ENCODE results near the gene ATF6.

ATF6 gene

DNA sequence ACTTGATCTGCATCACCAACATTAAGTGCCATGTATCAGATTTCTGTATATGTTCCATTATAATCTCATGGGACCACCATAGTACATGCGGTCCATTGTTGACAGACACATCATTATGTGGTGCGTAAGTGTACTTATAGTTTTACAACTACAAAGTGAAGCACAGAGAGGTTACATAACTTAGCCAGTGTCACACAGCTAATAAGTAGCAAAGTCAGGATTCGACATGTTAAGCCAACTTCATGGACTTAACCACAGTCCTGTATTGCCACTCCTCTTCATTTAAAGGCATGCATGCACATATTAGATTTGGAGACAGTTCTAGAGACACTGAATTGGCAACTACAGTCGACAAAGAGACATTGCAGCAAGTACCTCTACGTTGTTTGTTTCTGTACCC, 120.5 kb downstream of the ATF6 start:
- no peak for DNase-seq (ENCODE audit: low read depth in 1 of 2, low spot score in 1 of 2)

DNA sequence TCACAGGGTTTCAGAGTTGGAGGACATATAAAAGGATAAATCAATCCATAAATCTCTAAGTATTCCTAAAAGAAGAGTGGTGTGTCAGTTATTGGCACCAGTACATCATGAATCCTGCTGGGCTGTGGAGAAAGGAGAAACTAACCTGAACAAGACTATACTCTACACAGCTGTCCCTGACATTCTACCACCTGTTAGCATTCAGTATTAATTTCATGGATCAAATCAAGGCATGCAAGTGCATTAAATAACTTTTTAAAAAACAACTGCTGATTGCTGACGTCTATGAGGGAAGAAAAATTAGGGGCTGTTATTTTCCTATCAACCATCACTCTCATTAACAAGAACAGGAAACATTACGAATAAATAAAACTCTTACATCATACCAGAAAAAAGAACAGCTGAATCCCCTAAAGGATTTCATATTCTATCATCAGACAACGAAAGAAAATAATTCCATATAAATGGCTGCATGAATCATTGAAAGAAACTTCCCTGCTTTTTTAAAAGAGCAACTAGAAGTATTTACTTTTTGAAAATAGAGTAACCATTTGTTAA, 121.7 kb downstream of the ATF6 start:
- no peak for DNase-seq (ENCODE audit: low read depth in 1 of 2, low spot score in 1 of 2)

DNA sequence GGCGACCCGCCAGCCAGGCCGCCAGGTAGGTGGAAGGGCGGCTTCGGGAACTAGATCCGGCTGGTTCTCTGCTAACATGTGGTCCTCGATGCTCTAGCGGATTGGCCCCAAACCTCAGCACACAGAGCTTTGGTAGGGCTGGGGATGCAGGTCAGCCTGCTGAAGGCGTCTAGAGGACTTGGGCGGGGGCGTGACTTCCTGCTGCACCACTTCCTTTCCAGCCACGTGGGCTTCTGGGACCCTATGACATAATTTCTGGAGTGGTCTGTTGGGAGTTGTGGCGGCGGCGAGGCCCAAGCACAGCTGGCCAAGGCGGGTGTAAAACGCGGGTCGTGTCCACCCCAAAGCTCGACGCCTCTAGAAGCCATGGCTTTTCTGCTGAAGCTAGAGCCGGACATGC, 124.5 kb downstream of the ATF6 start:
- DNase-seq (ENCODE audit: low read depth in 1 of 2, low spot score in 1 of 2): no peak

DNA sequence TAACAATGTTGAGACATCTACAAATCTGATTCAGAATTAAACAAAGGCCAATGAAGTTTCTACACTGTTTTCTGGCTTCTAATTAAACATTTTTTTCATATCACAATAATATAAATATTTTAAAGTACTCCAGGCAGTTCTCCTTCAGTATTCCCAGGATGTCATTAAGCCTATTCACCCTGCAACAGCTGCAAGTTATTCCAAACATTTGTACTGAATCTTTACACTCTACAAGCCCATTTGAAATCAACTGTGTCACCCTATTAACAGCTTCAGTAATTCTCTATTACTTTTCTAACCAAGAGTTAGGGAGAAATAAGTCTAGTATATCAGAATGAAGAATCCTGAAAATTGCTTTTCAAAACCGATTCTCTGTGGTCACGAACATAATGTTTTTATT, 133.0 kb downstream of the ATF6 start:
- no peak for DNase-seq (ENCODE audit: low read depth in 1 of 2, low spot score in 1 of 2)

DNA sequence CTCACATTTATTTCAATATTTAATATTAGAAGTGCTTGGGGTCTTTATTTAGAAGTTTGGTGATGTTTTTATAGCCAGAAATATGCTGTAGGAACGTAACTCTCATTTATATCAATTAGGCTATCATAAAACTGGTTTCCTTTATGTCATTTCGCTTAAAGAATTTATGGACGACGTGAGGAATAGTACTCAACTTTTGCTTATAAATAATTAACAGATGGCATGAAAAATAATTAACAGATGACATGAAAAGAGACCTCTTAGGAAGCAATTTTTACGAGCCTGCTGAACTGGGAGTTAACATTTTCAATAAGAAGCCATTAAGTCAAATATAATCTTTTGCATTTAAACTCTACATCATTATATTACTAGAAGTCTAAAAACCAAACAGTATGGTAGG, 134.0 kb downstream of the ATF6 start:
- DNase-seq (ENCODE audit: low read depth in 1 of 2, low spot score in 1 of 2): no peak

DNA sequence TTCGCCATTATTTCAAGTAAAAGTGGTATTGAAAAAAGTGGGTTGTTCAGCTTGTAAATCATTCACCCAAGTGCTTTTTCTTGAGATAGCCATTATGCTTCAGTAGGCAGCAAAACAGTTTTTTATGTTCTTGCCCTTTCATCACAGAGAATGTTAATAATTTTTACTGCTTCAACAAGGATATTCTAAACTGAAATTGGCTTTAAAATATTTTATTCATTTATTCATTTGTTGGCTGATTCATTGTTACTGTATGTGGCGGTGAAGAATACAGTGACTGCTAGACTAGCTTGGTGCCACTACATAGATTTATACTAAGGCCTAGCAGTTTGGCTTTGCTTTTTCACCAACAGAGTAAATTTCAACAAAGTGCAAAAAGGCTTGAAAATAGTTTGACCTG, 136.1 kb downstream of the ATF6 start:
- no peak for DNase-seq (ENCODE audit: low read depth in 1 of 2, low spot score in 1 of 2)

DNA sequence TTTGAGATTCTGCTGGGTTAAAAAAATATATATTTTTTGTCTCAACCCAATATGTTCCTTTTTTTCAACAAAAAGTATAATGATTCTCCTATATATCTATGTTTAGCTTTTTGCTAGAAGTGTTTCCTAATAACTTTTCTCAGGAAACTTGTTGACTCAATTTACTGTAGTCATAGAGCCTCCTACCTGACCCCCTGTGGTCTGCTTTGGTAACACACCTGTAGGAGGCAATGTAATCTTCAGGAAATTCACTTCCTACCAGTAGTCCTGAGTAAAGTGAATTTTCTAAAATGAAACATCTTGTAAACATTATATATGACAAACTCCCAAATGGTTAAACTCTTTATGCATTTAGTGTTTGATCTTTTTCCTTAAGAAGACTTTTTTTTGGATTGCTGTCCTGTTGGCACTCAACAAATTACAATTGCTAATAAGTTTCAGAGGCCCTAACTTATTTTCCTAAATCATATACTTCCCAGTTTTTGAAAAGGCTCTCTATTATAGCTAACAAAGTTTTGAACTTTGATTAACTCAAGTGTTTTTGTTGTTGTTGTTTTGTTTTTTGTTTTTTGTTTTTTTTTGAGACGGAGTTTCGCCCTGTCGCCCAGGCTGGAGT, 139.3 kb downstream of the ATF6 start:
- no peak for DNase-seq (ENCODE audit: low read depth in 1 of 2, low spot score in 1 of 2)

DNA sequence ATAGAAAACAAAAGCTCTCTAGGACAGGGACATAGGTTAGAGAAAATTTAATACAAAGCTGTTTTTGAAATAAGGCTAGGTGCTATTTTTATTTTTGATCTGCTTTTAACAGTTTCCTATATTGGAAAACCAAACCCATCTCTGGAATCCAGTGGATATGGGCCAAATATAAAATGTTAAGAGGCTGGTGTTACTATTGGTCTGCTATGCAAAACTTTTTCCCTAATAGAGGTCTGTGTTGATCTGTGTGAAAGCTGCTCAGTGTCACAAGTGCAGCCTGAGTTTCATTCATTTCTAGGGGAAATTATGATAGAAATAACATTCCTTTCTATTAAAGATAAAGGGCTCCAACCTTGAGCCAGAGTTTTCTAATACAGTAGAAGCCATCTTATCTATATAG, 141.1 kb downstream of the ATF6 start:
- DNase-seq (ENCODE audit: low read depth in 1 of 2, low spot score in 1 of 2): no peak

DNA sequence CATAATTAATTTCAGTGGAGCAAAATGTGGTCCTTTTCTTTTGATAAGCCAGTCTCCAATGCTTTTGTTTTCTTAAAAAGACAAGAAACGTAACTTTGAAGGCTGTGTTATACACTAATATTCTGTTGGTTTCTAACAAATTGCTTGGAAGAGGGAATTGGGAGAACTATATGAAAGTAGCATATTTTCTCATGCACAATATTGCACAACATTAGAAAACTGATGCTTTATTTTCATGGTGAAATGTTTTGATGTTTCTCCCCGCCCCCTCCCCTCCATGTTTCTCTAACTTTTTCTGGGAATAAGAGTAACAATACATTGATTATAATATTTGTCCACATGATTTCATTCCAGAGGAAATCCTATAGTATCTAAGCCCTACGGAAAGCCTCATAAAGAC, 142.1 kb downstream of the ATF6 start:
- DNase-seq (ENCODE audit: low read depth in 1 of 2, low spot score in 1 of 2): no peak

DNA sequence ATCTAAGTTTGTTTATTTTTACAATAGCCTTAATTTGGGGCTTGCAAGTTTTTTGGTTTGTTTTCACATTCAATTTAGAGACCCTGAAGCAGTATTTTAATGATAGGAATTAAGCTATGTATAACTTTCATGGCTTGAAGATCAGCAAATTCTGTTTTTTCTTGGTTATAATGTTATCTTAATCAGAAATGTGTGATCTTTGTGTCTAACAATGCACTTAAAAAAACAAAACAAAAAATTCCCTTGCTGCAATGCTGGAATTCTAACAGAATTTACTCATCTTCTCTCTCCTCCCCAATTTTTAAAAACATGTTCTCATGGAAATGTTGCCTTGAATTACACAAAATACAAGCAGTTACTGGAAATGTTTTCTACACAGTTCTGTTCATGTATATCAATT, 144.5 kb downstream of the ATF6 start:
- DNase-seq (ENCODE audit: low read depth in 1 of 2, low spot score in 1 of 2): no peak

DNA sequence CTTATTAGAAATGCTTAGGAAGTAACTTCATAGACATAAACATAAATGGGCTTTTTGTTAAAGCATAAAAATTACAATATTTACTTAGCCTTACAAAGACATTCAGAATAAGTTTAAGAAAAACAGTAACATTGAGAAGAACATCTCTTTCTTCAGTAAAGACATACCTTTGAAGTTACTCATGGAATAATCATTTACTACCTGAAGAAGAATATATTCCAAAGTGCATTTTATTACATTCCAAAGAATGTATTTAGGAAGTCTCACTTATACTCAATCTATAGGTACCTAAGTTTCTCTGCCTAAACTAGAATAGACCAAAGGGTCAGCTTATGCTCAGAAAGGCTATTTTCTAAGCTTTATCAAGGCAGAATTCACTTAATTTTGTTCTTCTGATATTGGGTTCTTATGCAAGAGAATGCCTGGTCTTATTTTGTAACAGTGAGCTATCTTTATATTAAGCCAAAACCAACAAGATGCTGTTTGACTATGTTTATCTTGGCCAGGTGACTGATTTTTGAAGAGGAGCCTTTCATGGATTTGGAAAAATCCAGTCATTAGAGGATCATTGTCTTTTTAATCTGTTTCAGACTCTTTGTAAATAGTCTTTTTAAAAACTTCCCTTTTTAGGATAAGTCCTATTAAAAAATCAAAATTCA, 147.5 kb downstream of the ATF6 start:
- no peak for DNase-seq (ENCODE audit: low read depth in 1 of 2, low spot score in 1 of 2)

DNA sequence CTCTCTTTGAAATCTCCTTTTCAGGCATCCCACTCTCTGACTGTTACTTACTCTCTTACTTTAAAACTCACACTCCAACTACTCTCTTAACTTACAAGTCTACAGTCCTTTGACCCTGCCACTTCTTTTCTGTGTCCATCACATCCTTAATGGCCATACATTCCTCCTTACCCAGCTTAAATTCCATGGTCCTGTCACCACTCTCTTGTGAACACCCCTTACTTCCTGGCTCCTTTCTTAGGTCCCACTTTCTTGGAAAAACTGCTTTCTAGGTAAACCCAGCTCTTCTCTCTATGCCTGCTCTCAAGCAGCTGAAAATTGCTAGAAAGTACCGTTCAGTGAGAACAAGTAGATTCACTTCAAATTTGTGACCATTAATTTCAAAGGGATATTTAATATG, 148.5 kb downstream of the ATF6 start:
- DNase-seq (ENCODE audit: low read depth in 1 of 2, low spot score in 1 of 2): no peak

DNA sequence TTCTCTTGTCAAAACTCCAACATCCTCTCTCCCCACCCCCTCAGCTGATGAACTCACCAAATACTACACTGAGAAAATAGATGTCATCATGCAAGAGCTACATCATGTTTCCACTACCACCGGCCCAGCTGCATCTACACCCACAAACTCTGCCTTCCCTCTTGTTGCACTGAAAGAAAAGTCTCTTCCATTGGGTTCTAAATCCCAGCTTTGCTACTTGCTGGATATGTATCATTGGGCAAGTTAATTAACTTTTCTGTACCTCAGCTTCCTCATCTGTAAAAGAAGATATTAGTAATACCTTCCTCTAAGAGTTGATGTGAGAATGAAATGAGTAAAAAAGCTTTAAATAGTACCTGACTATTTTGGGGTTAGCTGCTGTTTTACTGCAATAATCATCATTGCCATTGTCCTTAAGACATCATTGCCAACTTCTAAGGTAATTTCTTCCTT, 149.0 kb downstream of the ATF6 start:
- no peak for DNase-seq (ENCODE audit: low read depth in 1 of 2, low spot score in 1 of 2)

DNA sequence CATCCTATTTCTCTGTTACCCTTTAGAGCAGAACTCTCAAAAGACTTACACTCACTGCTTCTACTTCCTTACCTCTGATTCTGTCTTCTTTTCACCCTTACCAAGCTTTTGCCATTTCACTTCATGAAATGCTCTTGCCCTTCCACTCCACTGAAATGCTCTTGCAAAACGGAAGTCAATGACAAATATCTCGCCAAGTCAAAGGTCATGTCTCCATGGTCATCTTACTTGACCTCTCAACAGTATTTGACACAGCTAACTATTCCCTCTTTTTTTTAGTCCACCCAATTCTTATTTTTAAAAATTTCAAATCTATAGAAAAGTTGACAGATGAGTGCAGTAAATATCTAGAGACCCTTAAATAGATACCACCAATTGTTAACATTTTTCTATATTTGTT, 149.9 kb downstream of the ATF6 start:
- DNase-seq (ENCODE audit: low read depth in 1 of 2, low spot score in 1 of 2): no peak

DNA sequence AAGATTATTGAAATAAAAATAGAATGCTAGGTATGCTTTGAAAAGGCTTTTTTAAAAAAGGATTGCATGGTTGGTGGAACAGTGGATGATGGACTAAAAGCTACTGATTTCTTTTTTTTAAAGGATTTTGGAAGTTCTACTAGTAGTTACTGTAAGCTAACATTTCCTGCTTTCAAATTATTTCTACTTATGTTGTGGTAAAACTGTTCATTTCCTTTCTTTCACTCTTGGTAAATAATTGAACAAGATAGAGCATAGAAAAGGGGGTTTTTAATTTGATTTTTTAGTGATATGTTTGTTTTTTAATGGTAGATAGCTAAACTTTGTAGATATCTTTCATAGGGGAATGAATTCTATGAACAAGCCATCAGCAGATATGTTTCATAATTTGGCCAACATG, 153.1 kb downstream of the ATF6 start:
- DNase-seq (ENCODE audit: low read depth in 1 of 2, low spot score in 1 of 2): no peak

DNA sequence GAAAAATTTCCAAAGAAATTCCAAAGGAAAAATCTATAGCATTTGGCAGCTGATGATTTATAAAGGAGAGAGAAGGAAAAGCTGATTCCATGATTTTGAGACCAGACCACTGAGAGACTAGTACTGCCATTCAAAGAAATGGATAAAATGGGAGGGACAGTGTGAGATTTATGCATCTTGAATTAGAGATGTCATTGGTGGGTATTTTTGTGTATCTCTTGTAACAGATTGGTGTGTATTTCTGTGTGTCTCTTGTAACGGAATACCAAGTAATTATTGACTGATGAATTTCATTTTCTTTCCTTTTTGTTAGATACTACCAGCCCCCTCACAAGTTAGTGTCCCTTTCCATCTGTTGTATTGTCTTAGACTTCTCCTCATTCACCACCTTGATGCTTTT, 155.4 kb downstream of the ATF6 start:
- no peak for DNase-seq (ENCODE audit: low read depth in 1 of 2, low spot score in 1 of 2)

DNA sequence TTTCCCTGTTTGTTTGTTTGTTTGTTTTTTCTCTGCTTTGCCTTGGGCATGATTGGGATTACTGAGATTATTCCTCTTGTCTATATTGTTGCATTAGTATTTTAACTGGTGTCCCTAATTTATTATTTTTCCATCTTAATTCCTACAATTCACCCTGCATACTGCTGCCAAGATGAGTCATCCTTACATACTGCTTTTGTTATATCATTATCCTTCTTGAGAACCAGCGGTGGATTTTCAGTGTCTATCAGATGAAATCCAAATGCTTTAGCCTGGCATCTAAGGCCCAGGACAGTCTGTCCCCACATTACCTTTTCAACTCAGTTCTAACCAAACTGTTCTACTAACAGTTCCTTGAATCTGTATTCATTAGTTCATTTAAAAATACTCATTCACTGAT, 155.9 kb downstream of the ATF6 start:
- no peak for DNase-seq (ENCODE audit: low read depth in 1 of 2, low spot score in 1 of 2)

DNA sequence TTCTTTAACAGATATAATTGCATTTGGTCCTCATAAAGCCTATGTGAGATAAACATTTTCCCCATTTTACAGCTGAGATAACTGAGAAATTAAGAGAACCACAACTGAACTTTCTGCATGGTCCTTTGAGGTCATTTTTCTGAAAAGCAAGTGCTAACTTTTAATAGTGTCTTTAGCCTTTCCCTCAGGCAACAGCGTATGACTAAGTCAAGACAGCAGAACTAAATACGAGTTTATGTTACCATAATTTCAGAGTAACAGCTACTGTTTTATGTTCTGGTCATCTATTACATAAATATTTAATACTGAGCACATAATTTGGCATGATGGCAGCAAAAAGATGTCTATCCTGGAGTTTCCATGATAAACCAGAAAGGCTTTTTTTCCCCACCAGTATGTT, 161.9 kb downstream of the ATF6 start:
- DNase-seq (ENCODE audit: low read depth in 1 of 2, low spot score in 1 of 2): no peak

DNA sequence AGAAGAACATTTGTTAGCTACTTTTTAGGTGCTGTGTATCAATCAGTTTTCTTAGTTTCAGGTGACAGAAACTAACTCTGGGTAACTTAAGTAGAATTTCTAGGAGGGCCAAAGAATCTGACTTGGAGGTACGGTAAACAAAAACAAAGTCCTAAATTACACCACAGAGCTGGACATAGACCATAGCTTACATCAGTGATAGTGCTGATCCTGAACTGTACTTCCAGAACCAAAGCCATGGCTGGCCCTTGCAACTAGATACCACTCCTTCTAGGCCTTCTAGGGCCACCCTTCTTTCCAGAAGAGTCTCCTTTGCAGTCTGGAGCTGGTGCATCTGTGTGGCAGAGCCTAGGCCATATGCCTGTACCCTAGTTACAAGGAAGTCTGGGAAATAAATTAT, 163.0 kb downstream of the ATF6 start:
- DNase-seq (ENCODE audit: low read depth in 1 of 2, low spot score in 1 of 2): no peak

DNA sequence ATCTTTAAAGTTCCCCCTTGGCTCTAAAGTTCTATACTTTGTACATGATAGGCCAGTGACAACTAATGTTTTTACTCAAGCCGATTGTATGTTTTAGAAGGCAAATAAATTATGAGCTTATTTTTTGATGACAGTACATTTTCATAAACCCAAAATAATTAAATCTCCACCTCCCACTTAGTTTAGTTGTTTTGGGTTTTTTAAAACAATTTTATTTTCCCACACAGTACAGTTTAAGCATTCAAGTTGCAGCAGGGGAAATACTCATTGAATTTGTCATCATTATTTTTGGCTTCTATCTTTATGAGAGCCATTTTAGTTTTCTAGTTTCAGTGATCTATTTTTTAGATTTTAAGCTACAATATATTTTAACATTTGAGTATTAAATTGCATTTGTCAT, 163.9 kb downstream of the ATF6 start:
- DNase-seq (ENCODE audit: low read depth in 1 of 2, low spot score in 1 of 2): no peak

DNA sequence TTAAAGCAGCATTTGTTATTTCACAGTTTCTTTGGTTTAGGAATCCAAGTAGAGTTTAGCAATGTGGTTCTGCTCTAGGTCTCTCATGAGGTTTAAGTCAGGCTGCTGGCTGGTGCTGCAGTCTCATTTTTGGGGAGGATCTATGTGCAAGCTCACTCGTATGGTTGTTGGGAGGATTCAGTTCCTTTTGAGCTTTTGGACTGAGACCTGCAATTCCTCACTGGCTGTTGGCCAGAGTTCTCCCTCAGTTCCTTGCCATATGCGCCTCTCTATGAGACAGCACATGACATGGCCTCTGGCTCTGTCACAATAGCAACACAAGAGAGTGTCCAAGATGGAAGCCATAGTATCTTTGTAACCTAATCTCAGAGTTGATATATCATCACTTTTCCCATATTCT, 166.5 kb downstream of the ATF6 start:
- no peak for DNase-seq (ENCODE audit: low read depth in 1 of 2, low spot score in 1 of 2)

DNA sequence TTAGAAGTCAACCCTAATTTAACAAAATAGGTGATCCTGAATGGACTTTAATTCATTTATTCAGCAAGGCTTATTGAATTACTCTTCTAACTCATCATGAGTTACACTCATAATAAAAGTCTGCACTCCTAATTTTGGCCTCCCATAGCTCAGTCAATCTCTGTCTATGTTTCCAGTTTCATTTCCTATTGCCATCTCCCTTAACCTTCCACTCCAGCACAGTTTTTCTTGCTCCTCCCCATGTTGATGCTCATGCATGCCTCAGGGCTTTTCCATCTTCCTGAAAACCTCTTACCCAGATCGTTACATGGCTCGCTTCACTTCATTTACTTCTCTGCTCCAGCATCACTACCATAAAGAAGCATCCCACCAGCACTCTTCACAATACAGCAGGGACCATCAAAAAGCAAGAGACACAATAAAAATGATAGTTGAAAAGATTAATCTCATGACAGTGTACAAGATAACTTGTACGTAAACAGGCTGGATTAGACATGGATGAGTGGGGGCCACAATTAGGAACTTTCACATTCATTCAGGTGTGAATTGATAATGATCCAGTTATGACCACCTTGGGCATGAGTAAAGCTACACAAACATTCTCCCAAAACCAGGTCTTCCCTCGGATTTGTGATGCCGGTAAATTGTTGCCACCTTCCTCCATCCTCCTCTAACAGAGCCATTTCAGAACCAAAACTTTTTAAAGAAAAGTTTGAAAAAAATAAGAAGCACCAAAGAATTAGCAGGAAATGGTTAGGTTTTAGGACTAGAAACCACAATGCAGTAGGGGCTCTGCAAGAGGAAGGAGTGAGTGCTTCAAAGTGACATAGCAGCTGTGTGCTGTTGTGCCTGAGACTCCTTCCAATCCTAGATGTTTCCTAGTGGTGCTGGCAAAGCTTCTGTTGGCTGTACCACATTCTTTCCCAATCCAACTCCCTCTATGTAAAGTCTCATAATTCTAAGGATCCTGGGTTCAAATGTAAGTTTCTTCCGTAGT, 167.8 kb downstream of the ATF6 start:
- DNase-seq (ENCODE audit: low read depth in 1 of 2, low spot score in 1 of 2): no peak

Measured in stimulated activated CD4-positive, alpha-beta T cell treated with anti-CD3 and anti-CD28 coated beads, Interleukin-15, amount 100 ng/mL, for 1 hour (primary cell).